H1 (cell line): ENCODE data around the gene AAMDC.
"Not testable (repeated sequence)": the region's sequence is repeated elsewhere in the genome, so short reads cannot be mapped to it uniquely, and the experiment has no call there.

Source experiments
- CHD1 ChIP-seq: IDR thresholded peaks from 2 replicates; pipeline ENCODE4 v1.6.1; 2012; ENCODE audit warnings: low read depth, low read length, improper control_type of control experiment
- EP300 ChIP-seq, 2 experiments: IDR thresholded peaks; 1 replicate in 1 of 2; 2 replicates in 1 of 2; pipeline ENCODE4 v1.6.1; 2011 to 2012; ENCODE audit warnings: low read depth in 2 of 2, low read length in 2 of 2, mild to moderate bottlenecking in 2 of 2, borderline replicate concordance in 1 of 2, inconsistent platforms in 1 of 2, moderate library complexity in 1 of 2
- HDAC2 ChIP-seq, 2 experiments: fragments of 300-600 bp in 1 of 2; sonication (generic) in 1 of 2; IDR thresholded peaks; 2 replicates each; pipeline ENCODE4 v1.6.1; 2011 to 2012; ENCODE audit warnings: low read depth in 2 of 2, low read length in 2 of 2, mild to moderate bottlenecking in 2 of 2, moderate library complexity in 2 of 2, borderline replicate concordance in 1 of 2, inconsistent platforms in 1 of 2
- JUND ChIP-seq: IDR thresholded peaks from 2 replicates; pipeline ENCODE4 v1.6.1; 2011; ENCODE audit warnings: mild to moderate bottlenecking, improper control_type of control experiment, low read length
- PHF8 ChIP-seq: fragments of 200-600 bp; sonication (generic); conservative IDR thresholded peaks from 2 replicates; pipeline ENCODE4 v1.7.1; 2012; ENCODE audit warnings: low read depth, mild to moderate bottlenecking, inconsistent platforms, low read length, moderate library complexity
- POLR2A ChIP-seq, 2 experiments: IDR thresholded peaks; 1 replicate in 1 of 2; 2 replicates in 1 of 2; pipeline ENCODE4 v1.6.1; 2011; ENCODE audit warnings: low read depth in 2 of 2, low read length in 2 of 2, mild to moderate bottlenecking in 2 of 2; ENCODE audit errors: control extremely low read depth in 1 of 2
- SP2 ChIP-seq: IDR thresholded peaks from 2 replicates; pipeline ENCODE4 v1.6.1; 2012; ENCODE audit warnings: mild to moderate bottlenecking, low read length, inconsistent platforms
- SUZ12 ChIP-seq: fragments of 200-600 bp; sonication (generic); IDR thresholded peaks from 2 replicates; pipeline ENCODE4 v1.6.1; 2012; ENCODE audit warnings: mild to moderate bottlenecking, inconsistent platforms, low read length, moderate library complexity, mixed read lengths
- TAF1 ChIP-seq: IDR thresholded peaks from 2 replicates; pipeline ENCODE4 v1.6.1; 2011; ENCODE audit warnings: mild to moderate bottlenecking, low read depth, low read length
- USF2 ChIP-seq: IDR thresholded peaks from 2 replicates; pipeline ENCODE4 v1.6.1; 2011; ENCODE audit warnings: low read length, improper control_type of control experiment
- TF ChIP-seq, protein P1 (sequence below), 3 experiments: IDR thresholded peaks; 1 replicate in 2 of 3; 2 replicates in 1 of 3; pipeline versions ENCODE4 v1.5.1 to v1.6.1; 2011; ENCODE audit warnings: low read length in 3 of 3, mild to moderate bottlenecking in 3 of 3, inconsistent platforms in 2 of 3, low read depth in 1 of 3, moderate library complexity in 1 of 3; ENCODE audit not compliant: insufficient read depth in 1 of 3; ENCODE audit errors: control extremely low read depth in 1 of 3

DNA sequence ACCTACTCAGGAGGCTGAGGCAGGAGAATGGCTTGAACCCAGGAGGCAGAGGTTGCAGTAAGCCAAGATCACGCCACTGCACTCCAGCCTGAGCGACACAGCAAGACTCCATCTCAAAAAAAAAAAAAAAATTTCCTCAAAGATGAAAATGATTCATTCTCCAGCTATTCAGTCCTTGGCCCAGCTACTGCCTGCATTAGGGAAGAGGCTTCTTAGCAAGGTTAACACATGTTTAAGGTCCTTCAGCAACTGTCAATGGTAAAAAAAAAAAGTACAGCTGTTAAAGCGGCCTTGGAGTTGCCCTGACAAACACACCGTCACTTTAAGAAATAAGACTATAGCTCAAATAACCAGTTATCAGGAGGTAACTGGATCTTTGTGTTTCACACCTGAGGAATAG, 57.3 kb downstream of the AAMDC start:
- not testable (repeated sequence) for TF ChIP-seq SUZ12; POLR2A (IDR thresholded peaks at IDR 0.05; ENCODE audit: control extremely low read depth in 1 of 2, low read depth in 2 of 2, low read length in 2 of 2); JUND; EP300 (IDR thresholded peaks at IDR 0.05; ENCODE audit: borderline replicate concordance in 1 of 2, low read depth in 2 of 2, low read length in 2 of 2); CHD1; HDAC2 (IDR thresholded peaks at IDR 0.05; ENCODE audit: borderline replicate concordance in 1 of 2, low read depth in 2 of 2, low read length in 2 of 2); PHF8; SP2; TAF1; USF2
- TF ChIP-seq, protein P1, sequence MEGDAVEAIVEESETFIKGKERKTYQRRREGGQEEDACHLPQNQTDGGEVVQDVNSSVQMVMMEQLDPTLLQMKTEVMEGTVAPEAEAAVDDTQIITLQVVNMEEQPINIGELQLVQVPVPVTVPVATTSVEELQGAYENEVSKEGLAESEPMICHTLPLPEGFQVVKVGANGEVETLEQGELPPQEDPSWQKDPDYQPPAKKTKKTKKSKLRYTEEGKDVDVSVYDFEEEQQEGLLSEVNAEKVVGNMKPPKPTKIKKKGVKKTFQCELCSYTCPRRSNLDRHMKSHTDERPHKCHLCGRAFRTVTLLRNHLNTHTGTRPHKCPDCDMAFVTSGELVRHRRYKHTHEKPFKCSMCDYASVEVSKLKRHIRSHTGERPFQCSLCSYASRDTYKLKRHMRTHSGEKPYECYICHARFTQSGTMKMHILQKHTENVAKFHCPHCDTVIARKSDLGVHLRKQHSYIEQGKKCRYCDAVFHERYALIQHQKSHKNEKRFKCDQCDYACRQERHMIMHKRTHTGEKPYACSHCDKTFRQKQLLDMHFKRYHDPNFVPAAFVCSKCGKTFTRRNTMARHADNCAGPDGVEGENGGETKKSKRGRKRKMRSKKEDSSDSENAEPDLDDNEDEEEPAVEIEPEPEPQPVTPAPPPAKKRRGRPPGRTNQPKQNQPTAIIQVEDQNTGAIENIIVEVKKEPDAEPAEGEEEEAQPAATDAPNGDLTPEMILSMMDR (IDR thresholded peaks at IDR 0.05; ENCODE audit: control extremely low read depth in 1 of 3, insufficient read depth in 1 of 3, low read depth in 1 of 3, low read length in 3 of 3): not testable (repeated sequence)
